GM12878 (cell line): ENCODE measurements around the gene PPIB. TPM values are rescaled to one million over a fixed set of nuclear protein-coding genes. Genes with fewer than 3 reads are reported as not detected.

Experiments
- ASH2L ChIP-seq: fragments of 300-600, 200-600 bp; sonication (generic); IDR thresholded peaks from 2 replicates; pipeline ENCODE4 v1.6.1; 2017; ENCODE audit warnings: low read depth, mild to moderate bottlenecking, borderline replicate concordance
- ATF7 ChIP-seq: fragments of 450-650 bp; IDR thresholded peaks from 2 replicates; pipeline ENCODE4 v1.6.1; 2016; ENCODE audit warnings: low read depth, mild to moderate bottlenecking
- BCLAF1 ChIP-seq: fragments of 450-650 bp; IDR thresholded peaks from 2 replicates; pipeline ENCODE4 v1.6.1; 2017; ENCODE audit warnings: antibody characterized with exemption, mild to moderate bottlenecking, moderate library complexity
- CBFB ChIP-seq: IDR thresholded peaks from 2 replicates; pipeline ENCODE4 v1.6.1; 2016; ENCODE audit warnings: antibody characterized with exemption, low read depth
- CBX5 ChIP-seq: sonication (generic); IDR thresholded peaks from 2 replicates; pipeline ENCODE4 v1.6.1; 2016; ENCODE audit warnings: low read depth, moderate library complexity, mild to moderate bottlenecking, inconsistent platforms
- E4F1 ChIP-seq: fragments of 450-650 bp; IDR thresholded peaks from 2 replicates; pipeline ENCODE4 v1.6.1; 2018; ENCODE audit warnings: borderline replicate concordance, mild to moderate bottlenecking; ENCODE audit not compliant: partially characterized antibody
- IKZF1 ChIP-seq: fragments of 450-650 bp; conservative IDR thresholded peaks from 2 replicates; pipeline ENCODE4 v1.6.1; 2017; ENCODE audit warnings: antibody characterized with exemption, mild to moderate bottlenecking
- KAT2A ChIP-seq: conservative IDR thresholded peaks from 2 replicates; pipeline ENCODE4 v1.6.1; 2011; ENCODE audit warnings: low read depth, low read length; ENCODE audit not compliant: control insufficient read depth
- KLF5 ChIP-seq: fragments of 450-650 bp; IDR thresholded peaks from 2 replicates; pipeline ENCODE4 v1.6.1; 2014; ENCODE audit warnings: mild to moderate bottlenecking; ENCODE audit not compliant: partially characterized antibody
- MEF2A ChIP-seq: IDR thresholded peaks from 2 replicates; pipeline ENCODE4 v1.6.1; 2011; ENCODE audit warnings: low read depth, mild to moderate bottlenecking, low read length, moderate library complexity; ENCODE audit not compliant: insufficient read depth
- MTA2 ChIP-seq: fragments of 450-650 bp; IDR thresholded peaks from 2 replicates; pipeline ENCODE4 v1.6.1; 2016; ENCODE audit warnings: low read depth, mild to moderate bottlenecking, moderate library complexity
- MTA3 ChIP-seq: IDR thresholded peaks from 2 replicates; pipeline ENCODE4 v1.6.1; 2012; ENCODE audit warnings: low read length, inconsistent platforms, borderline replicate concordance
- PML ChIP-seq: IDR thresholded peaks from 2 replicates; pipeline ENCODE4 v1.6.1; 2012; ENCODE audit warnings: low read length, inconsistent platforms
- POLR2A ChIP-seq: IDR thresholded peaks from 2 replicates; pipeline ENCODE4 v1.6.1; 2011; ENCODE audit warnings: low read depth, mild to moderate bottlenecking, low read length
- POLR2AphosphoS5 ChIP-seq: IDR thresholded peaks from 2 replicates; pipeline ENCODE4 v1.6.1; 2011; ENCODE audit warnings: mild to moderate bottlenecking, low read length, inconsistent platforms
- PRDM15 ChIP-seq: fragments of 450-650 bp; formaldehyde crosslinking; IDR thresholded peaks from 2 replicates; pipeline ENCODE4 v1.4.0; 2020; ENCODE audit warnings: mild to moderate bottlenecking, moderate library complexity
- RB1 ChIP-seq: fragments of 450-650 bp; formaldehyde crosslinking; IDR thresholded peaks from 2 replicates; pipeline ENCODE4 v1.6.1; 2017; ENCODE audit warnings: mild to moderate bottlenecking, borderline replicate concordance
- RUNX3 ChIP-seq: IDR thresholded peaks from 2 replicates; pipeline ENCODE4 v1.6.1; 2012; ENCODE audit warnings: low read length, inconsistent platforms
- SMAD5 ChIP-seq: IDR thresholded peaks from 2 replicates; pipeline ENCODE4 v1.6.1; 2016; ENCODE audit warnings: antibody characterized with exemption, low read depth
- TAF1 ChIP-seq: IDR thresholded peaks from 2 replicates; pipeline ENCODE4 v1.6.1; 2011; ENCODE audit warnings: mild to moderate bottlenecking, low read depth, low read length, borderline replicate concordance
- TCF3 ChIP-seq: IDR thresholded peaks from 2 replicates; pipeline ENCODE4 v1.6.1; 2012; ENCODE audit warnings: low read depth, mild to moderate bottlenecking, low read length, borderline replicate concordance; ENCODE audit not compliant: insufficient read depth
- ZZZ3 ChIP-seq: IDR thresholded peaks from 2 replicates; pipeline ENCODE4 v1.6.1; 2011; ENCODE audit warnings: low read depth; ENCODE audit not compliant: control insufficient read depth, insufficient read length
- polyA plus RNA-seq, 11 experiments: library from polyadenylated mRNA; depleted of rRNA in 4 of 11; unstranded in 6 of 11; stranded (reverse) in 5 of 11; fragments of >200 nt; fragmentation: Nextera tagmentation in 4 of 11; fragmentation: Illumina TruSeq in 1 of 11; extraction: Ambion mirVana in 4 of 11; extraction: Trizol in 1 of 11; gene quantifications; 1 replicate in 1 of 11; 2 replicates in 10 of 11; pipeline versions ENCODE4 v1.2.1 to v1.2.3, GENCODE V29; 2011 to 2016; ENCODE audit warnings: inconsistent platforms in 2 of 11, missing spikeins in 2 of 11, low read depth in 1 of 11
- total RNA-seq, 4 experiments: library from RNA; depleted of rRNA in 3 of 4; stranded (reverse); fragments of >200 nt in 3 of 4; fragmentation: Illumina TruSeq in 1 of 4; extraction: Trizol in 1 of 4; gene quantifications; 2 replicates each; pipeline versions ENCODE4 v1.2.1 to v1.2.3, GENCODE V29; 2013 to 2021

PPIB gene
- total and polyA plus RNA-seq, 10 of the 15 experiments (the other 5 are each of a cell fraction or from before 2014, with no cell fraction given) = 344 to 936 (median 508) TPM

- TF ChIP-seq E4F1 (no peak), IKZF1 (peak; percentile 78), KAT2A (no peak), TCF3 (no peak), KLF5 (no peak), ZZZ3 (no peak), ASH2L (0 out of 2 replicates have a peak, but pooled peaks have one; percentile 31), SMAD5 (peak; percentile 33; the same call in 1 of the 2 replicates), MEF2A (no peak), CBX5 (no peak; the same call in 1 of the 2 replicates), RUNX3 (peak; percentile 77), TAF1 (no peak; the same call in 1 of the 2 replicates), MTA3 (peak; percentile 76; the same call in 1 of the 2 replicates), POLR2A (peak; percentile 72), POLR2AphosphoS5 (peak; percentile 55; the same call in 1 of the 2 replicates), ATF7 (0 out of 2 replicates have a peak, but pooled peaks have one; percentile 36), PML (0 out of 2 replicates have a peak, but pooled peaks have one; percentile 42), PRDM15 (no peak), MTA2 (peak; percentile 78), RB1 (no peak), CBFB (no peak), BCLAF1 (no peak)
Observed at GRCh38 chr15:64144565-64145281, 18.1 kb downstream of the PPIB start (continued).
